Glutamatergic neuron (in vitro differentiated cells): Measurements from ENCODE around the gene CYSTM1. TPM values are rescaled to one million over a fixed set of nuclear protein-coding genes. Genes with fewer than 3 reads are reported as not detected.

ENCODE experiments used
- DNase-seq: peaks from one replicate; pipeline ENCODE4 v3.0.0; 2022
- H3K27ac Mint-ChIP-seq: one replicate; pipeline ENCODE4 v1.8.0; 2020; ENCODE audit warnings: mild to moderate bottlenecking, mixed read lengths, inconsistent platforms; ENCODE audit not compliant: unreplicated experiment
- H3K27me3 Mint-ChIP-seq: one replicate; pipeline ENCODE4 v1.8.0; 2020; ENCODE audit warnings: mild to moderate bottlenecking, moderate library complexity, mixed read lengths, inconsistent platforms; ENCODE audit not compliant: unreplicated experiment
- H3K36me3 Mint-ChIP-seq: one replicate; pipeline ENCODE4 v1.8.0; 2020; ENCODE audit warnings: mild to moderate bottlenecking, mixed read lengths, inconsistent platforms; ENCODE audit not compliant: unreplicated experiment
- H3K4me1 Mint-ChIP-seq: one replicate; pipeline ENCODE4 v1.8.0; 2020; ENCODE audit warnings: mild to moderate bottlenecking, low read depth, mixed read lengths, inconsistent platforms; ENCODE audit not compliant: unreplicated experiment
- H3K4me3 Mint-ChIP-seq: one replicate; pipeline ENCODE4 v1.8.0; 2020; ENCODE audit warnings: mild to moderate bottlenecking, mixed read lengths, inconsistent platforms; ENCODE audit not compliant: unreplicated experiment
- H3K9me3 Mint-ChIP-seq: one replicate; pipeline ENCODE4 v1.8.0; 2020; ENCODE audit warnings: mild to moderate bottlenecking, moderate library complexity, mixed read lengths, inconsistent platforms; ENCODE audit not compliant: unreplicated experiment
- total RNA-seq: library from RNA; stranded (reverse); fragmentation: NEBNext Ultra II Directional; extraction: Animal tissue kit (Norgen Biotek cat#: 25700); gene quantifications from one replicate; pipeline ENCODE4 v1.2.1, GENCODE V29; 2021; ENCODE audit not compliant: unreplicated experiment
- TF ChIP-seq, protein P1 (sequence below): fragments of 200-600 bp; sonication (generic); IDR thresholded peaks from one replicate; pipeline ENCODE4 v1.5.0; 2021; ENCODE audit not compliant: partially characterized antibody, unreplicated experiment

CYSTM1 gene
- total RNA-seq, 1 donor from 2014 or later, result 37.4 TPM

DNA sequence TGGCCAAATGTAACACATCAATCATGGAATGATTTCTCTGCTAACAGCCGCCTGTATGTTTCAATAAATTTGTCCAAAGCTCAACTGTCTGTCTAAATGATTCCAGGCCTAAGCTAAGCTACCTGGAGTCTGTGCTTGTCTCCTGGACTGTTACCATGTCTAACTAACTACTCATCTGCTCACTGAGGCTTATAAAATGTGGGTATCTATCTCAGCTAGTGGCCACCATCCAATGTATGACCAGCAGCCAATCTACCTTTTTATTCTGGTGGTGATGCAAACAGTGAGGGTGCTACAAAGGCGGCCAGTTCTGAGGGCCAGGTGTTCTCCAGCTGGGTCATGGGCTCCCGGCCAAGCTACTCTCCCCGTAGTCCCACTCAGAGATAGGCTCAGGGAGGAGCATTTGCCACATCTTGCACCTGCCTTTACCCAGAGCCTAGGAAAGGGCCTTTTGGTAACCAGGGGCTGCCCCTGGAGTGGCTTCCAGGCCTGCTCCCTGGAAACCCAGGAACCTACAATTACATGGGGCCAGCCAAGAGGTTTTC, 68.8 kb downstream of the CYSTM1 start:
- TF ChIP-seq, protein P1, sequence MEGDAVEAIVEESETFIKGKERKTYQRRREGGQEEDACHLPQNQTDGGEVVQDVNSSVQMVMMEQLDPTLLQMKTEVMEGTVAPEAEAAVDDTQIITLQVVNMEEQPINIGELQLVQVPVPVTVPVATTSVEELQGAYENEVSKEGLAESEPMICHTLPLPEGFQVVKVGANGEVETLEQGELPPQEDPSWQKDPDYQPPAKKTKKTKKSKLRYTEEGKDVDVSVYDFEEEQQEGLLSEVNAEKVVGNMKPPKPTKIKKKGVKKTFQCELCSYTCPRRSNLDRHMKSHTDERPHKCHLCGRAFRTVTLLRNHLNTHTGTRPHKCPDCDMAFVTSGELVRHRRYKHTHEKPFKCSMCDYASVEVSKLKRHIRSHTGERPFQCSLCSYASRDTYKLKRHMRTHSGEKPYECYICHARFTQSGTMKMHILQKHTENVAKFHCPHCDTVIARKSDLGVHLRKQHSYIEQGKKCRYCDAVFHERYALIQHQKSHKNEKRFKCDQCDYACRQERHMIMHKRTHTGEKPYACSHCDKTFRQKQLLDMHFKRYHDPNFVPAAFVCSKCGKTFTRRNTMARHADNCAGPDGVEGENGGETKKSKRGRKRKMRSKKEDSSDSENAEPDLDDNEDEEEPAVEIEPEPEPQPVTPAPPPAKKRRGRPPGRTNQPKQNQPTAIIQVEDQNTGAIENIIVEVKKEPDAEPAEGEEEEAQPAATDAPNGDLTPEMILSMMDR, result no peak
- H3K9me3 Mint-ChIP-seq, result peaks cover 15% of the 10 kb centered on the region
- no peaks in the 10 kb centered on the region for H3K36me3 Mint-ChIP-seq
- DNase-seq, result no peak
- no peak overlapping the region for H3K27ac Mint-ChIP-seq
- no peak overlapping the region for H3K4me3 Mint-ChIP-seq
- H3K27me3 Mint-ChIP-seq, result peaks cover 14% of the 10 kb centered on the region
- peaks cover 41% of the 10 kb centered on the region for H3K4me1 Mint-ChIP-seq

DNA sequence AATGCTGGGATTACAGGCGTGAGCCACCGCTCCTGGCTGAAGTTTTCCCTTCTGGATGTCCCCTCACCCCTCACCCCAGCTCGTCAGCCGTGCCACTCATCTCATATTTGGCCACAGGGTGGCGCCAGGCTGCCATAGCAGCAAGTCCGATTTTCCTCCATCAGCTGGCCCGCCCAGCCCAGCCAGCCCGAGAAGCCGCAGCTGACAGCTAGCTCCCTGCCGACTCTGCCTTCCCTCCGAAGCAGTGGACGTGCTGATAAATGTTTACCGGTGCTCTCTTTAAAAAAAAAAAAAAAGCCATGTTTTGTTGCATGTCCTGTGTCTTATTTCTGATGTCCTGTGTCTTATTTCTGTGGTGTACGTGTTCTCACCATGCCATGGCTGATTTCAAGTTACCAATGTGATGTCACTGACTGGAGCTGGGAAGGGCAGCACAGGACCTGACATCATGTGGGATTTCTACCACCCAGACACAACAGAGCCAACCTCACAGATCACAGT, 69.6 kb downstream of the CYSTM1 start:
- peak; percentile 96 for DNase-seq
- TF ChIP-seq, protein P1, result peak; percentile 85
- peaks cover 14% of the 10 kb centered on the region for H3K27me3 Mint-ChIP-seq
- H3K36me3 Mint-ChIP-seq, result no peaks in the 10 kb centered on the region
- peak overlapping the region; percentile 73 for H3K27ac Mint-ChIP-seq
- peak overlapping the region; percentile 7 for H3K4me3 Mint-ChIP-seq
- peaks cover 15% of the 10 kb centered on the region for H3K9me3 Mint-ChIP-seq
- H3K4me1 Mint-ChIP-seq, result peaks cover 41% of the 10 kb centered on the region

DNA sequence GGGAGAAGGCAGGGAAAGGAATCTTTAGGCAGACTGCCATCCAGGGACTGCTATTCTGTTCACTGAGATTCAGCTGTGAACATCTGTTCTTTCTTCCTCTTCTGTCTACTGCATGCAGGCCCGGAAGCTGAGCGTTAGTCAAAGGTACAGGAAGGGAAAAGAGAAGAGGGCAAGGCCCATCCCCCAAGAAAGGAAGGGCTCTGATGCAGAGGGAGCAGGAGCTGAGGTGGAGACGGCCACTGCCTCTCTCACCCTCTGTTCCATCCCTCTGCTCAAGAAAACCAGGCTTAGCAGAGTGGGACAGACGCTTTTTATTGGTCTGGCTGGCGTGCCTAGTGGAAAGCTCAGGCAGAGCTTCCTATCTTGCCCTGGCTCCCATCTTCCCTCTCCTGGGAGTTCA, 70.4 kb downstream of the CYSTM1 start:
- H3K36me3 Mint-ChIP-seq, result peaks cover 4% of the 10 kb centered on the region
- peaks cover 15% of the 10 kb centered on the region for H3K9me3 Mint-ChIP-seq
- peaks cover 18% of the 10 kb centered on the region for H3K27me3 Mint-ChIP-seq
- TF ChIP-seq, protein P1, result no peak
- H3K4me3 Mint-ChIP-seq, result no peak overlapping the region
- H3K4me1 Mint-ChIP-seq, result peaks cover 38% of the 10 kb centered on the region
- DNase-seq, result no peak
- H3K27ac Mint-ChIP-seq, result peak overlapping the region; percentile 85

DNA sequence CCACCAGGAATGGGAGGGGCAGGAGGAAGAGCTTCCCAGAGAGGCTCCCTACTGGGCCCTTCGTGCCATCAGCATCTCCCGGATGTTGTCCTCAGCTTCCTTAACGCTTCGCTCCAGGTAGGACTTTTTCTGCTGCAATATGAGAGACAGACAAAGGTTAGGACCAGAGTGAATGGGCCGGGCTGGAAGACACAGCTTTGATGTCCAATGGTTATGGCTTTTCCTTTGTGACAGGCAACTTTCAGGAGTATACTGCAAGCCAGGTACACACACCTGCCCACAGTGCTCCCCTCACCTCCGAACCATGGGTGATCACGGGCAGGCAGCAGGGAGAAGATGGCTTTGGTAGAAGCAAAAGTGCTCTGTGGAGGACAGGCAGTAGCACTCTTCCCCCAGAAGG, 70.9 kb downstream of the CYSTM1 start:
- TF ChIP-seq, protein P1, result no peak
- Mint-ChIP-seq H3K4me1 (peaks cover 37% of the 10 kb centered on the region), H3K27ac (peak overlapping the region; percentile 85), H3K36me3 (peaks cover 4% of the 10 kb centered on the region), H3K27me3 (peaks cover 17% of the 10 kb centered on the region), H3K9me3 (peaks cover 15% of the 10 kb centered on the region), H3K4me3 (peak overlapping the region; percentile 59)
- no peak for DNase-seq

DNA sequence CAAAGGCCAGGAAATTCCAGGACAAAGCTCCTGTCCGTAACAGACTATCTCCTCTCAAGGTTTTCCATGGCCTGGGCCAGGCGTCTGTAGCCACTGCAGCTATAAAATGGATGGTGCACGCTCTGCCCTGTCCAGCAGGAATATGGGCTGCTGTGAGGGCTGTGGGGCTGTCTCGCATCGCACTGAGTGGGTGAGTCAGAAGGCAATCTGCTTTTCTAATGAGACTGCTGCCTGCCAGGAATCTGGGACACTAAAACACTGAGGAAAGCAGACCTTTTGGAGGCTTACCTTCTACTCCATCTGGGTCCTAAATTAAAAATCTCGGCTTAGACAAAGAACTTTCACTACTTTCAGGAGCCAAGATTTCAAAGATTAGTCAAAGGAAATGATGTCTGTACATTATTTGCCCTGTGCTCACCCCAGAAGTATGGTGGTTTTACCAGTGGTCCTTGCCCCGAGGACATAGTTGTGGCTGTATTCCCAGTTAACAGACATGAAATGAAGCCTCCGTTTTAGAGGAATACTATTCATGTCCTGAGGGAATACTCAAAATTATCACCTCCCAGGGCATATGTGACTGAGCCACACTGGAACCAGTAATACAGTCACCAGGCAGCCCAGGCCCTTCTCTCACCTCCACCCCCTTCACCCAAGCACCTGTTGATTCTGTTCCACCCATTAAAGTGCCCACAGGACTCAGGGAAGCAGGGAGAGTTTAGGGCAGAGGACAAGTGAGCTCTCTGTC, 71.6 kb downstream of the CYSTM1 start:
- DNase-seq, result no peak
- H3K27me3 Mint-ChIP-seq, result peaks cover 17% of the 10 kb centered on the region
- peak overlapping the region; percentile 85 for H3K27ac Mint-ChIP-seq
- H3K36me3 Mint-ChIP-seq, result peaks cover 4% of the 10 kb centered on the region
- peak overlapping the region; percentile 59 for H3K4me3 Mint-ChIP-seq
- TF ChIP-seq, protein P1, result no peak
- peaks cover 15% of the 10 kb centered on the region for H3K9me3 Mint-ChIP-seq
- H3K4me1 Mint-ChIP-seq, result peaks cover 37% of the 10 kb centered on the region
